SH-SY5Y (cell line): Measurements from ENCODE around the gene GRB10.

ENCODE experiments used
- GATA2 ChIP-seq: IDR thresholded peaks from 2 replicates; pipeline ENCODE4 v1.6.1; 2011; ENCODE audit warnings: mild to moderate bottlenecking, low read depth, low read length
- GATA3 ChIP-seq: IDR thresholded peaks from 2 replicates; pipeline ENCODE4 v1.6.1; 2011; ENCODE audit warnings: low read depth, mild to moderate bottlenecking, low read length, moderate library complexity

Gene GRB10

GRCh38 chr7:50749896-50750295 is 32.8 kb downstream of the GRB10 start:
- TF ChIP-seq GATA3 (no peak), GATA2 (no peak)

DNA sequence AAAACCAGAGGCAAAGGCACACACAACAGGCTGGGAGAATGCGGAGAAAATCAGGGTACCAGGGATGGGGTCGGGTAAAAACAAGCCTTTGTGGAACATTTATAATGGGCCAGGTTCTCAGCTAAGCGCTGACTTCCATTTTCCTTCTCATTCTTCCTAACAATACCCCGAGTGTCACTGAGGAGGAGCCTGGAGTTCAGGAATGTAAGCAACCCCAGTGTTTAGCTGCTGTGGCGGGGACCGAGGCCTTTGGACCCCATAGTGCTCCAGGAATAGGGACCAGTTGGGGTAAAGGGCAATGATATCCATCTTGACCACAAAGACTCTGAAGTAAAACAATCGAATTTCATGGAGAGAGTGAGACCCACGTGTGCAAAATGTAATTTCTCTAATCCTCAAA is 34.2 kb downstream of the GRB10 start:
- TF ChIP-seq GATA2 = no peak
- TF ChIP-seq GATA3 = no peak

DNA sequence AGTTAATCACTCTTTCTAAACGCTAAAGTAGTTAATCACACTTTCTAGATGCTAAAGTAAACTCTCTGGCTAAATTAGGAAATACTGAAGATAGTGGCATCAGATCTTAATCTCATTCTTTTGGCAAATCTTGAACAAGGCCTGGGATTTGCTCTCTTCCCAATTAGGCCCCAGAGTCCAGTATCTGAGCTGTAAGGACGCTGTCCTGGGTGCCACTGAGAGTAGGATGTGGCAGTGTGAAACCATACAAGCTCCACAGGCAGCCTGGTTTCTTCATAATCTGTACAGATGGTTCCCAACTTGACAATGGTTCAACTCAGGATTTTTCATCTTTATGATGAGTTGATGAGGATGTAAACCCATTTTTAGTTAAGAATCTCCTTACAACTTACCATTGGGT is 36.9 kb downstream of the GRB10 start:
- no peak for TF ChIP-seq GATA2
- no peak for TF ChIP-seq GATA3

- TF ChIP-seq GATA2 (no peak), GATA3 (no peak)
These were observed 37.4 kb downstream of the GRB10 start for GRCh38 chr7:50745336-50745735.

- no peak for TF ChIP-seq GATA3
- no peak for TF ChIP-seq GATA2
These were observed 38.8 kb downstream of the GRB10 start for GRCh38 chr7:50743893-50744292.

- TF ChIP-seq GATA2 (no peak), GATA3 (no peak)
These were observed 39.7 kb downstream of the GRB10 start for GRCh38 chr7:50743016-50743415.

DNA sequence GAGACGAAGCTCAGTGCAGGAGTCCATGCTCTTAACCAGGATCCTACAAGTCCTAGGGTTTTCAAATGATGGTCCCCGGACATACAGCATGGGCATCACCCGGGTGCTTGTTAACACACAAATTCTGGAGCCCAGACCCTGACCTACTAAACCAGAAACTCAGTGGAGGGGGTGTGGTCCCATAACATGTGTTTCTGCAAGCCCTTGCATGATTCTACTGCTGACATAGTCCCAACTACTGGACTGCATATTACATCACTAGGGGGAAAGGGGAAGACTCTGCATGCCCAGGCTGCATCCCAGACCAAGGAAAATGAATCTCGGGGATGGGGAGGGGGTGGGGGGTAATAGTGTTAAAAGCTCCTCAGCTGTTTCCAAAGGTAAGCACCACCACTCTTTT is 40.3 kb downstream of the GRB10 start:
- TF ChIP-seq GATA3 (no peak), GATA2 (no peak)

DNA sequence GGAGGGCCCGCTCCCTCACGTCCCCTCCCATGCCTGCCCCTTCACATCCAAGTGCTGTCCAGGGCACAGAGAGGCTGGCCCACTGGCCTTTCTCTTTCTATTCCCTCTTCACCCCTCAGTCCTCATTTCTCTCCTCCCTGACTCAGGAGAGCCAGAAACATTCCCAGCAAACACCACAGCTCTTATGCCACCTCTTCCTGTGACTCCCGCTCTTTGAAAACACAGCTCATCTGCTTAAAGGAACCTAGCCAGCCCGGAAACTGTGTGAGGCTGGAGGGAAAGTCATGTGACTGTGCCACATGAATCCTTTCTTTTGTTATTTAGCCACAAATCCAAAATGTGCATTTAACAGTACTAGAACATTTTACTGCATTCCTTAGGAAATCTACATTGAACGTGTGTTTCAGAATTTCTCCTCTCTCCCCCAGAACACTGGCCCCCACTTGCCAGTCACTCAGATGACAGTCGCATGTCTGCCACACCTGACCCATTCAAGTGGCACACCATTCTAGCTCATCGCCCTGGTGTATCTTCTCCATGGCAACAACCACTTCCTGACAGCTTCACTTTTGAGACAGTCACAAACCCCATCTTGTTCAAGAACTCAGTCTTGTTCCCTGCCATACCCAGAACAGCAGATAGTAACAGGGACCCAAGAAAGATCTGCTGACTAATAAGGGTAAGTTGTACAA is 42.8 kb downstream of the GRB10 start:
- no peak for TF ChIP-seq GATA2
- TF ChIP-seq GATA3 = no peak

- TF ChIP-seq GATA3 (no peak), GATA2 (no peak)
These were observed 43.8 kb downstream of the GRB10 start for GRCh38 chr7:50738932-50739331.

DNA sequence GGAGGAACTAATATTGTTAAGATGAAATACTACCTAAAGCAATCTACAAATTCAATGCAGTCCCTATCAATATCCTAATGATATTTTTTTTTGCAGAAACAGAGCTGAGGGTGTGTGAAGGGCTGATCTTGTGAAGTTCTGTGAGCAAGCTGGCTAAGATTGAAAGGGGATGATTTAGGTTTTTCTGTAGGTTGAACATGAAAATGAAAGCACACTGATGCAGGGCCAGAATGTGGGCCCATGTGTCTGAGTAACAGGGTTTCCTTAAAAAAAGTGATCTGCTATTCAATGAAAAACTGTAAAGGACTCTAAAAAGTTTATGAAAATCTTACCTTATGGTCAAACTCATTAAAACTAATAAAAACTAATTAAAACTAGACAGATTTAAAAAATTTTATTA is 47.4 kb downstream of the GRB10 start:
- no peak for TF ChIP-seq GATA2
- no peak for TF ChIP-seq GATA3

- TF ChIP-seq GATA2 (no peak), GATA3 (no peak)
These were observed 48.5 kb downstream of the GRB10 start for GRCh38 chr7:50734246-50734645.

DNA sequence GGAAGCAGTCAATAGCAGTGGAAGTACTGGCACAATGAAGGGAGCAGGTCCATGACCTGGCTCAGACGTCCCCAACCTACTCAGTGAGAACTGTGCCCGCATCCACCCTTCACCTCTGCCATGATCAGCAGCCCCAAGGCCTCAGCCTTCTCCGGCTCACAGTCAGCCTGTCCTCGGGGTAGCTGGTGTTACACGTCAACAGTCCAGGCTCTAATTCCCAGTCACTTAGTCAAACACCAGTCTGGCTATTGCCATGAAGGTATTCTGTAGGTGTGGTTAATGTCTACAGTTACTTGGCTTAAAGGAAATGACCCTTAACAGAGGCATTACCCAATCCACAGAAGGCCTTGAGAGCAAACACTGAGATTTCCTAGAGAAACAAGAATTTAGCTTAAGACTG is 49.1 kb downstream of the GRB10 start:
- TF ChIP-seq GATA2 = no peak
- no peak for TF ChIP-seq GATA3

DNA sequence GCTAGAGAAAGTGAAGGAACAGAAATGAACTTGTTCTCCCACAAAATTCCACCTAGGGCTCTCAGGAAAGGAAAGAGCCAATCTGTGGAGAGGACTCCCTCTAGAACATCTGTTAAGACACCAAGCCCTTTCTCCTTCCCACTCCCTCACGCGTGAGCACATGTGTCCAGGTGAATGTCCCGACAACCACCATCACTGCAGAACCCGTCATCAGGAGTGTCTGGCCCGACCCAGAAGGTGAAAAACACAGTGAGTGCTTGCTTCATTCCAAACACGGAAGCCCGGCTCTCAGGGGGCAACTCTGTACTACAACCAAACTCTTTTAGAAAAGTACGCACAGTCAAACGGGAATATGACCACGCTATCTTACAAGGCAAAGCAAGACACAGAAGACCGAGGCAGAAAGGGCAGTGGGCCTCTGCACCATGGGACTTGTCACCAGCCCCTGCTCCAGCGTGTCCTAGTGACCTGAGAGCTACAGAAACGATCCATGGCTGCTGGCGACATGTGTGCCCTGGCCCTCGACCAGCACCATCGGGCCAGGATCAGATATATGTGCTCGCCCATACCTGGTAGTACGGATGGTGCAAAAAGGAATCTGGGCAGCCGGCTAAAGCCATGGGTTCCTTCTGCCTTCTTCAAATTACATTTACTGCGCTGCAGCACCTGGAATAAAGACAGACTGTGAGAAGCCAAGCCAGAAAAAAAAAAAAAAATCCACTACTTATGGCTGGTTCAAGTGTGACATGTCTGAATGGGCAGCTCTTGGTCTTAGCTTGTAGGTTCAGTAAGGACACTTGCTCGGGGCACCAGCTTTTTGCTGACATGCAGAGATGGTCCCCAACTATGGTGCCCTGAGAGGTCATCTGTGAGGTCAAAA is 50.8 kb downstream of the GRB10 start:
- TF ChIP-seq GATA3 (no peak), GATA2 (no peak)

DNA sequence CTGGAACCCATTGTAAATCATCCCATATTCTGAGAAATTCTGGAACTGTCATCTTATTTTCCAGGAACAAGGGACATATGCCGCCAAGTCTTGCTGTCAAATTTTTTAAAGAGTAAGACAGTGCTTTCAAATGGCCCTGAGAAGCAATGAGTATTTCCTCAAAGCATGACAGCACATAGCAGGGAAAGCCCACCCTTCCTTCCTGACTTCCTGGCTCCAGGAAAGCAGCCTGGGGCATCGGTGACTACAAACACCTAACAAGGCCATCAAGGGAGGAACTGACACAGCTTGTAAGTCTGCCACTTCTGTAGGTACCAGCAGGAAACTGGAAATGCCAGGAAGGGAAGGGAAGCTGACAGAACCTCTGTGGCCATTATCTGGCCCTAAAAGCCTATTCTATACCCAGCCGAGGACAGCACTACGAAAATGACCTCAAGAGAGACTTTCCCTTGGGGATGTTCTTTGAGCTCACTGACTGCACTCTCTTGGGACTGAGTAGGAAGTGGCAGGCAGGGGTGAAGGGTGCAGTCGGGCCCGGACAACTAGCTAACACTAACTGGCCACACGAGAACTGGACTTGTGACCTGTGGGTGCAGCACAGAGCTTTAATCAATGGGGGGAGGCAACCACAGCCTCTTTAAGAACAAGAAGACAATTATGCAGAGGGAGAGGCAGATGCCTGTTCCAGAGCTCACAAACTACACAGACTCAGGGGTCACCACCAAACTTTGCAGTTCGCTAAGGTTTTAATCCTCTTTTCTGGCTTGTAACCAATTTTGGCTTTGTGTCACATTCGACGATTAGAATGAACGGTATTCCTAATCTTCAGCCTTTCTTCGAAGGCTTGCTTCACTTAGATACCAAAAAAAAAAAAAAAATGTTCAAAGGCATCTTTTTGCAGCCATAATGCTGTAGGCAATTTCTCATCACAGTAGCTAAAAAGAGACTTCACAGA is 52.0 kb downstream of the GRB10 start:
- TF ChIP-seq GATA3 (no peak), GATA2 (no peak)
